Measurements from ENCODE around the gene CHRNB2. TPM values are rescaled to one million over a fixed set of nuclear protein-coding genes. Genes with fewer than 3 reads are reported as not detected.
A peak's percentile ranks its signal among the peaks of the same experiment; 100 is the strongest.

The CHRNB2 gene
- total RNA-seq, 1 donor from 2014 or later = 0.74 TPM

GRCh38 chr1:154607106-154607608 lies 39.6 kb downstream of the CHRNB2 start:
- H3K36me3 ChIP-seq = peaks cover 0 to 6% of the 10 kb centered on the region in 2 donors
- no peaks in the 10 kb centered on the region for H3K27me3 ChIP-seq
- DNase-seq (ENCODE audit: extremely low spot score in 2 of 2) = no peak
- no peaks in the 10 kb centered on the region for H3K9me3 ChIP-seq
- peak overlapping the region; percentile 97 for H3K27ac ChIP-seq
- peak overlapping the region; percentile 76 to 83 for H3K4me3 ChIP-seq
- TF ChIP-seq, protein P1, sequence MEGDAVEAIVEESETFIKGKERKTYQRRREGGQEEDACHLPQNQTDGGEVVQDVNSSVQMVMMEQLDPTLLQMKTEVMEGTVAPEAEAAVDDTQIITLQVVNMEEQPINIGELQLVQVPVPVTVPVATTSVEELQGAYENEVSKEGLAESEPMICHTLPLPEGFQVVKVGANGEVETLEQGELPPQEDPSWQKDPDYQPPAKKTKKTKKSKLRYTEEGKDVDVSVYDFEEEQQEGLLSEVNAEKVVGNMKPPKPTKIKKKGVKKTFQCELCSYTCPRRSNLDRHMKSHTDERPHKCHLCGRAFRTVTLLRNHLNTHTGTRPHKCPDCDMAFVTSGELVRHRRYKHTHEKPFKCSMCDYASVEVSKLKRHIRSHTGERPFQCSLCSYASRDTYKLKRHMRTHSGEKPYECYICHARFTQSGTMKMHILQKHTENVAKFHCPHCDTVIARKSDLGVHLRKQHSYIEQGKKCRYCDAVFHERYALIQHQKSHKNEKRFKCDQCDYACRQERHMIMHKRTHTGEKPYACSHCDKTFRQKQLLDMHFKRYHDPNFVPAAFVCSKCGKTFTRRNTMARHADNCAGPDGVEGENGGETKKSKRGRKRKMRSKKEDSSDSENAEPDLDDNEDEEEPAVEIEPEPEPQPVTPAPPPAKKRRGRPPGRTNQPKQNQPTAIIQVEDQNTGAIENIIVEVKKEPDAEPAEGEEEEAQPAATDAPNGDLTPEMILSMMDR (IDR thresholded peaks at IDR 0.05) = no peak
- intact Hi-C loops (cut with DNase I) = no loop called here
- peaks cover 59% of the 10 kb centered on the region for H3K4me1 ChIP-seq

DNA sequence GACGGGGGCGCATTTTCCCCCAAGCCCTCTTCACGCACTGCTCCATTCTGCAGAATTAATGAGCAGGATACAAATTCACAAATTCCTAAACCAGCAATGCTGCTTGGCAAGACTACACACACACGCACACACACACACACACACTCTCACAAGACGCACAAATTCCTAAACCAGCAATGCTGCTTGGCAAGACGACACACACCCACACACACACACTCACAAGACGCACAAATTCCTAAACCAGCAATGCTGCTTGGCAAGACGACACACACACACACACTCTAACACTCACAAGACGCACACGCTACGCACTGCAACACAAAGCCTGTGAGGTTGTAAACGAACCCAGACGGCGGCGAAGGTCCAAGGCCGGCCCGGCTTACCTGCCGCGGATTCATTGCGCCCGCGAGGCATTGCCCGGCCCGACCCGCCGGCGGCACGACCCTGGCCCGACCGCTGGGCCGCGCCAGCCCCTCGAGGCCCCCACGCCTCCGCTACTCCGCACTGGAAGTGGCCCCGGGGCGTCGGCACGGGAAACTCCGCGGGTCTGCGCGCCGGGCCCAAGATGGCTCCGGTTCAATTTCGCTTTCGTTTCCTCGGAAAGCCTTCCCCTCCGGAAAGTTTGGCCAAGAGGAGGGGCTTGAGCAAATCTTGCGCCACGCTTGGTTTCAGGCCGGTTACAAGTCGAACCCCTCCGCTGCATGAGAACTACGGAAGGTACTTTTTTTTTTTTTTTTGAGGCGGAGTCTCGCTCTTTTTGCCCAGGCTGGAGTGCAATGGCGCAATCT lies 40.2 kb downstream of the CHRNB2 start, which contains the start of gene ADAR:
Gene ADAR, minus strand, starts transcription at position 578 of the 788 bp plus-strand sequence. Its CDS starts 180 bp downstream, at position 398.
- no peaks in the 10 kb centered on the region for H3K9me3 ChIP-seq
- TF ChIP-seq, protein P1 (IDR thresholded peaks at IDR 0.05) = no peak
- TF ChIP-seq POLR2AphosphoS5 (IDR thresholded peaks at IDR 0.05; ENCODE audit: insufficient read depth in 1 of 2, low read depth in 1 of 2) (peak; percentile 72 to 75), POLR2A (IDR thresholded peaks at IDR 0.05) (peak in 1 of 2 donors; percentile 47)
- no peaks in the 10 kb centered on the region for H3K27me3 ChIP-seq
- DNase-seq (ENCODE audit: extremely low spot score in 2 of 2) = peak in 1 of 2 donors; percentile 97
- no peaks in the 10 kb centered on the region for H3K36me3 ChIP-seq
- peaks cover 54% of the 10 kb centered on the region for H3K4me1 ChIP-seq
- peak within 1 kb of the TSS; percentile 97 for H3K27ac ChIP-seq
- intact Hi-C loops (cut with DNase I) = no loop called here
- peak within 1 kb of the TSS; percentile 76 to 83 for H3K4me3 ChIP-seq

GRCh38 chr1:154608397-154609270 lies 41.1 kb downstream of the CHRNB2 start:
- no peaks in the 10 kb centered on the region for H3K27me3 ChIP-seq
- peak overlapping the region; percentile 76 to 83 for H3K4me3 ChIP-seq
- peaks cover 46% of the 10 kb centered on the region for H3K4me1 ChIP-seq
- intact Hi-C loops (cut with DNase I) = no loop called here
- peak overlapping the region; percentile 97 for H3K27ac ChIP-seq
- H3K9me3 ChIP-seq = no peaks in the 10 kb centered on the region
- no peak for DNase-seq (ENCODE audit: extremely low spot score in 2 of 2)
- no peak for TF ChIP-seq POLR2A (IDR thresholded peaks at IDR 0.05)
- TF ChIP-seq POLR2AphosphoS5 (IDR thresholded peaks at IDR 0.05; ENCODE audit: insufficient read depth in 1 of 2, low read depth in 1 of 2) = peak; percentile 2 to 60
- no peaks in the 10 kb centered on the region for H3K36me3 ChIP-seq

DNA sequence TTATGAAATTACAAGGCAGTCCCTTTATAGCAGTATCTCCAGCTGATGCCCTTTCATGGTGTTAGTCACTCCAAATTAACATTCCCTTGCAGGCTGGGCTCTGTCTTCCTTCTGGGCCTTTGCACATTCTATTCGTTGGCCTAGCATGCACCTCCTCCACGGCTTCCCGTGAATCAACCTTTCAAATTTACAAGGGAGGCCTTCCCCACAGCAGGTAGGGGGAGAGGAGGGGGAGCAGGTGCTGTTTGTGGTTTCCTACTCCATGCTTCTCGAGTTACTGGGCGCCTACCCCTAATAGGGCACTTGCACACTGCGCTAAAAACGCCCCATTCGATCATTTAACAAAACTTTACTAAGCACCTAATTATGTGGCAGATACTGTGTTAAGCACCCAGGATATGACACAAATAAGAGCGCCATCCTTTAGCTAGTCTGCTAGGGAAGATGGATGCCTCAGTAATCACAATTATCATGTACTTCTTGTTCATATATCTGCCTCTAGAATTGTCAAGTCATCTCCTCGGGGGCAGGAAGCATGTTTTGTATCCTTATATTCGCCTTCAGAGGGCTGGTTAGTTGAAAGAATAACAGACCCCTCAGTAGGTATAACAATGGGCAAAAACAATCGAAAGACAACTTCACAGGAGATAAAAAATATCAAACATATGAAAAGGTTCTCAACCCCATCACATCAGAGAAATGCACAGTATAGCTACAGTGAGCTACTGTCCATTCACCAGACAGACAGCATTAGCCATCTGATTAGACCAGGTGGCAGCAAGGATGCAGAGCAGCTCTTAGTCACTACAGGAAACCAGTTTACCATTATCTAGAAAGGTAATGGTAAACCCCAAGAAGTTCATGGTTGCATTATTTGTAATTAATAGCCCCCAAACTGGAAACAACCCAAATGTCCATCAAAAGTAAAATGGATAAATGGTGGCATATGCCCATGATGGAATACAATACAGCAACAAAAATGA lies 42.1 kb downstream of the CHRNB2 start:
- no peak for DNase-seq (ENCODE audit: extremely low spot score in 2 of 2)
- Histone ChIP-seq H3K9me3 (no peaks in the 10 kb centered on the region), H3K27ac (peak overlapping the region; percentile 97), H3K4me1 (peaks cover 36% of the 10 kb centered on the region), H3K36me3 (no peaks in the 10 kb centered on the region), H3K27me3 (no peaks in the 10 kb centered on the region), H3K4me3 (peak overlapping the region in 1 of 2 donors; percentile 76)
- intact Hi-C loops (cut with DNase I) = no loop called here
- no peak for TF ChIP-seq POLR2A (IDR thresholded peaks at IDR 0.05)
- TF ChIP-seq POLR2AphosphoS5 (IDR thresholded peaks at IDR 0.05; ENCODE audit: insufficient read depth in 1 of 2, low read depth in 1 of 2) = no peak
- TF ChIP-seq, protein P1 (IDR thresholded peaks at IDR 0.05) = no peak
